Measurements from ENCODE around the gene HNRNPLL. TPM values are rescaled to one million over a fixed set of nuclear protein-coding genes. Genes with fewer than 3 reads are reported as not detected.
A peak's percentile ranks its signal among the peaks of the same experiment; 100 is the strongest.

The HNRNPLL gene
- total and polyA plus RNA-seq, 2 of the 8 experiments (the other 6 are each of a cell fraction or from before 2014, with no cell fraction given): 18.6 to 69.3 TPM

DNA sequence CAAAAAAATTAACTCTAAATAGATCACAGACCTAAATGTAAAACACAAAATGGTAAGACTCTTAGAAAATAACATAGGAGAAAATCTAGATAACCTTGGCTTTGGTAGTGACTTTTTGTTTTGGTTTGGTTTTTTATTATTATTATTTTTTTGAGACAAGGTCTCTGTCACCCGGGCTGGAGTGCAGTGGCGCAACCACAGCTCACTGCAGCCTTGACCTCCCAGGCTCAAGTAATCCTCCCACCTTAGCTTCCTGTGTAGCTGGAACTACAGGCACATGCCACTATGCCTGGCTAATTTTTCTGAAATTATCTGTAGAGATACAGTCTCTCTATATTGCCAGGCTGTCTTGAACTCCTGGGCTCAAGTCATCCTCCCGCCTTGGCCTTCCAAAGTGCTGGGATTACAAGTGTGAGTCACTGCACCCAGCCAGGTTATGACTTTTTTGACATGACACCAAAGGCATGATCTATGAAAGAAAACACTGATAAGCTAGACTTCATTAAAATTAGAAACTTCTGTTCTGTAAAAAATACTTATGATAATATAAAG lies 88.0 kb downstream of the HNRNPLL start:
- Histone ChIP-seq H3K79me2 (ENCODE audit: control insufficient read depth in 1 of 2, insufficient read depth in 2 of 2, low read length in 2 of 2) (no peaks in the 10 kb centered on the region), H4K20me1 (replicated peaks in 1 of 2; ENCODE audit: control insufficient read depth in 1 of 2, insufficient read depth in 2 of 2, low read length in 2 of 2) (no peaks in the 10 kb centered on the region), H3K79me1 (ENCODE audit: low read depth, low read length) (no peaks in the 10 kb centered on the region), H3K4me3 (ENCODE audit: extremely low read depth in 1 of 4, insufficient read depth in 2 of 4, low read depth in 3 of 4, low read length in 4 of 4) (no peak overlapping the region), H3K4ac (replicated peaks; ENCODE audit: insufficient read length, low read depth, low read length) (no peak overlapping the region), H3K23ac (ENCODE audit: insufficient read length) (no peak overlapping the region), H3K23me2 (ENCODE audit: low read depth, low read length) (no peaks in the 10 kb centered on the region), H3K9ac (replicated peaks in 1 of 4; ENCODE audit: extremely low read depth in 1 of 4, low read depth in 3 of 4, low read length in 3 of 4) (no peak overlapping the region), H2AFZ (ENCODE audit: low read length) (no peak overlapping the region), H3K36me3 (ENCODE audit: control insufficient read depth in 2 of 4, insufficient read depth in 4 of 4, low read length in 3 of 4) (no peaks in the 10 kb centered on the region), H2BK12ac (ENCODE audit: low read depth, low read length) (no peak overlapping the region), H3K27ac (ENCODE audit: low read depth, low read length) (no peak overlapping the region), H4K5ac (ENCODE audit: insufficient read length, low read depth, low read length) (no peak overlapping the region), H3K56ac (replicated peaks; ENCODE audit: insufficient read length, low read depth, low read length) (no peak overlapping the region), H3K4me1 (replicated peaks in 1 of 4; ENCODE audit: control insufficient read depth in 3 of 4, insufficient read depth in 4 of 4, low read length in 3 of 4) (no peaks in the 10 kb centered on the region; a peak in 2 of 7 replicates), H4K8ac (ENCODE audit: extremely low read depth, insufficient read depth, low read length) (no peak overlapping the region), H2BK120ac (replicated peaks; ENCODE audit: low read depth, low read length) (no peak overlapping the region), H3K18ac (ENCODE audit: extremely low read depth, low read length) (no peak overlapping the region), H2AK5ac (ENCODE audit: low read depth, low read length) (no peak overlapping the region), H4K91ac (replicated peaks; ENCODE audit: insufficient read length, low read length) (no peak overlapping the region), H3K14ac (ENCODE audit: insufficient read length) (no peak overlapping the region), H2BK20ac (ENCODE audit: low read length) (peak overlapping the region; percentile 66; the same call in 1 of the 2 replicates), H2BK15ac (ENCODE audit: low read length) (no peak overlapping the region), H2BK5ac (ENCODE audit: low read depth, low read length) (no peak overlapping the region), H3K27me3 (replicated peaks in 1 of 4; ENCODE audit: control insufficient read depth in 3 of 4, extremely low read depth in 1 of 4, insufficient read depth in 3 of 4, low read length in 3 of 4) (no peaks in the 10 kb centered on the region), H3K4me2 (ENCODE audit: insufficient read depth in 1 of 2, low read depth in 2 of 2, low read length in 2 of 2) (no peak overlapping the region), H3K9me3 (ENCODE audit: insufficient read depth in 2 of 2, low read depth in 1 of 2, low read length in 1 of 2) (no peaks in the 10 kb centered on the region)
- WGBS, 2 experiments (ENCODE audit: extremely low coverage in 1 of 2, insufficient coverage in 1 of 2, insufficient read length in 1 of 2, insufficient replicate concordance in 2 of 2, low coverage in 1 of 2, low lambda C conversion rate in 2 of 2, missing lambda C conversion rate in 1 of 2): 96% methylated on average over 3 of the region's 3 CpGs; no CpG with 5 or more reads in 1 of the 2 experiments
- DNase-seq (ENCODE audit: low read depth in 1 of 2, low spot score in 2 of 2) (no peak), FAIRE-seq (no peak)
- ChIA-PET CTCF (ENCODE audit: partially characterized antibody) (interaction anchor here (0.7 to 7.7 kb wide), 2 partner anchors 7 to 191 kb away, joined by 3 to 83 read pairs; no protein-coding TSS in a partner anchor), POLR2A (ENCODE audit: partially characterized antibody) (interaction anchor here (1.0 kb wide), 1 partner anchor 236 kb away, joined by 4 read pairs; the partner anchor contains the start of gene SRSF7)
- no peak for TF ChIP-seq GABPA (IDR thresholded peaks at IDR 0.05; ENCODE audit: borderline replicate concordance, insufficient read depth, low read length)
- TF ChIP-seq CHD2 (IDR thresholded peaks at IDR 0.05; ENCODE audit: low read length): no peak
- no peak for TF ChIP-seq HDAC2 (IDR thresholded peaks at IDR 0.05; ENCODE audit: borderline replicate concordance in 1 of 2, low read depth in 2 of 2, low read length in 2 of 2)
- no peak for TF ChIP-seq BRCA1 (IDR thresholded peaks at IDR 0.05; ENCODE audit: low read depth, low read length)
- no peak for TF ChIP-seq ZNF274 (IDR thresholded peaks at IDR 0.05; ENCODE audit: borderline replicate concordance, extremely low read depth, low read length)
- TF ChIP-seq EZH2 (IDR thresholded peaks at IDR 0.05; ENCODE audit: low read depth, low read length, severe bottlenecking): no peak
- TF ChIP-seq, protein P1, sequence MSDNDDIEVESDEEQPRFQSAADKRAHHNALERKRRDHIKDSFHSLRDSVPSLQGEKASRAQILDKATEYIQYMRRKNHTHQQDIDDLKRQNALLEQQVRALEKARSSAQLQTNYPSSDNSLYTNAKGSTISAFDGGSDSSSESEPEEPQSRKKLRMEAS (IDR thresholded peaks at IDR 0.05): no peak
- TF ChIP-seq, protein P2, sequence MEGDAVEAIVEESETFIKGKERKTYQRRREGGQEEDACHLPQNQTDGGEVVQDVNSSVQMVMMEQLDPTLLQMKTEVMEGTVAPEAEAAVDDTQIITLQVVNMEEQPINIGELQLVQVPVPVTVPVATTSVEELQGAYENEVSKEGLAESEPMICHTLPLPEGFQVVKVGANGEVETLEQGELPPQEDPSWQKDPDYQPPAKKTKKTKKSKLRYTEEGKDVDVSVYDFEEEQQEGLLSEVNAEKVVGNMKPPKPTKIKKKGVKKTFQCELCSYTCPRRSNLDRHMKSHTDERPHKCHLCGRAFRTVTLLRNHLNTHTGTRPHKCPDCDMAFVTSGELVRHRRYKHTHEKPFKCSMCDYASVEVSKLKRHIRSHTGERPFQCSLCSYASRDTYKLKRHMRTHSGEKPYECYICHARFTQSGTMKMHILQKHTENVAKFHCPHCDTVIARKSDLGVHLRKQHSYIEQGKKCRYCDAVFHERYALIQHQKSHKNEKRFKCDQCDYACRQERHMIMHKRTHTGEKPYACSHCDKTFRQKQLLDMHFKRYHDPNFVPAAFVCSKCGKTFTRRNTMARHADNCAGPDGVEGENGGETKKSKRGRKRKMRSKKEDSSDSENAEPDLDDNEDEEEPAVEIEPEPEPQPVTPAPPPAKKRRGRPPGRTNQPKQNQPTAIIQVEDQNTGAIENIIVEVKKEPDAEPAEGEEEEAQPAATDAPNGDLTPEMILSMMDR (IDR thresholded peaks at IDR 0.05; ENCODE audit: control extremely low read depth in 1 of 3, insufficient read depth in 1 of 3, low read depth in 1 of 3, low read length in 3 of 3): no peak
- TF ChIP-seq FOSL1 (IDR thresholded peaks at IDR 0.05; ENCODE audit: insufficient read depth, low read depth, low read length): no peak
- TF ChIP-seq TBP (IDR thresholded peaks at IDR 0.05; ENCODE audit: low read depth, low read length): no peak

All from H1 (cell line).